COLO668 (cell line): Measurements from ENCODE around the gene DNAI2.

Experiments used
- DNase-seq: peaks from one replicate; lab custom pipeline; 2025; ENCODE audit not compliant: unreplicated experiment; lab: John Stamatoyannopoulos, UW

Gene DNAI2

GRCh38 chr17:74359916-74360315 lies 85.9 kb downstream of the DNAI2 start:
- no peak for DNase-seq

- DNase-seq: no peak
Measured at GRCh38 chr17:74360899-74361229, 86.8 kb downstream of the DNAI2 start.

DNA sequence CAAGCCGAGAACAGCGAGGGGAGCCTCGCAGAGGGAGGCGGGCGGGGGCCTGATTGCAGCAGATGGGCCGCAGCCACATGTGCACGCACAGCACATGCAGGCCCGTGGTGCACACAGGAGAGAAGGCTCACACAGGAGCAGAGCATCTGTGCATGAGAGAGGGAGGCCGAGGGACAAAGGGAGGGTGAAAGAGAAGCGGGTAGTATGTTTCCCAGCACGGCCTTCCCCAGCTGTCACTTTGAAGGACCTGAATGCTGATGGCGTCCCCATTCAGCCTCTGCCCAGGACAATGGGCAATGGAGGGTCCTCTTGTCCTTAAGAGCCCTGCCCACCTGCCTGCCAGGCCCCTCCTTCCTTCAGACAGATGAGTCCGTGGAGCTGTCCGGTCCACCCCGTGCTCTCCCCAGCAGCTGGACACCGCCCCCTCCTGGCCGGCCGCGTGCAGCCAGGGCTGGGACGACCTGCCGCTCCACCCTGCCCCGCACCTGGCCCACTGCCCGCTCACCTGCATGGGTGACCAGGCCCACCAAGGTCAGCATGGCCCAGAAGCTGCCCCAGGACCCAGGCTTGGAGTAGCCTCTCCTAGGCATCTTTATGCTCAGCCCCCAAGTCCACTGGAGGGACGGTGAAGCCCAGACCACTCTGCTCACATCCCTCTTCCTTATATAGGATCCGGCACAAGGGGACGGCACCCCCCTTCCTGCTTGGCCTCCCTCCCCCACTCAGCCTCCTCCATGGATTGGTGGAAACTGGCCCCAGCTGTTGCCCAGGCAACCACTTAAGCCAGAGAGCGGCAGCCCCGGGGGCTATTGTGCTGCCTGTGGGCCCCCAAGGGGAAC lies 87.4 kb downstream of the DNAI2 start, which contains the start of gene BTBD17:
Gene BTBD17, minus strand, starts transcription at position 639 of the 839 bp plus-strand sequence. Its CDS starts 49 bp downstream, at position 590.
- peak; percentile 76 for DNase-seq

DNA sequence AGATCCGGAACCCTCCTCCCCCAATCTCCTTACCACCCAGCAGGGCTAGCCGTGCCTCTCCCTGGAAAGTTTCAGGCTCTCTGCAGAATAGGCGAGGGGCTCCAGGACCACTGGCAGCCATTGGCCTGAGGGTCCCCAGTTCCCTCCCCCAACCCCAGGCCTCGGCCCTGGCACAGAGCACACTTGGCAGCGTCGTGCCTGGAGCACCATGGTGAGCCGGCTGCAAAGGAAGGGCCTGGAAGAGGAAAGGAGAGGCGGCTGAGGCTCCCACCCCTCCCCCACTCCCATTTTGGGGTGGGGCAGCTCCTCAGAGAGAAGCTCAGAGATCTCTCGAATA lies 88.0 kb downstream of the DNAI2 start:
- DNase-seq: no peak

- no peak for DNase-seq
Measured at GRCh38 chr17:74362810-74363498, 88.9 kb downstream of the DNAI2 start.
